DMS53 (cell line): Measurements from ENCODE around the gene FHOD3.
"Not testable (repeated sequence)": the region's sequence is repeated elsewhere in the genome, so short reads cannot be mapped to it uniquely, and the experiment has no call there.

Experiments
- DNase-seq: peaks from one replicate; lab custom pipeline; 2025; lab: John Stamatoyannopoulos, UW

Gene FHOD3

DNA sequence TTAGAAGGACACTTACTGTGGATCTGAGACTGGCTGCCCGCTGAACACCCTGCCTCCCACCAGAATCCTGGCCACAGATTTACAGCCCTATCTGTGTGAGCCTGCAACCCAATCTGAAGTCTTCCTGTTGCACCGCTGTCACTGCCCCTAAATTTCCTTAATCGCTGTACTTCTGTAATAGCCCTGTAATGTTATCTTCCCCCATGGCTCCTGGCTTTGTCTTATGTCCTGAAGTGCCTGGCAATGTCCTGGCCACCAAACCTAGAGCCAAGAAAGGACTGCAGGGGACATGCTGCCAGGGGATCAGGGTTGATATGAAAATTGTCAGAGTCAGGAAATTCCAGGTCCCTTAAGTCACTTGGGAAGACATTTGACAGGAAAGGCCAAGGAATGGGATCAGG, 52.7 kb downstream of the FHOD3 start:
- no peak for DNase-seq

DNA sequence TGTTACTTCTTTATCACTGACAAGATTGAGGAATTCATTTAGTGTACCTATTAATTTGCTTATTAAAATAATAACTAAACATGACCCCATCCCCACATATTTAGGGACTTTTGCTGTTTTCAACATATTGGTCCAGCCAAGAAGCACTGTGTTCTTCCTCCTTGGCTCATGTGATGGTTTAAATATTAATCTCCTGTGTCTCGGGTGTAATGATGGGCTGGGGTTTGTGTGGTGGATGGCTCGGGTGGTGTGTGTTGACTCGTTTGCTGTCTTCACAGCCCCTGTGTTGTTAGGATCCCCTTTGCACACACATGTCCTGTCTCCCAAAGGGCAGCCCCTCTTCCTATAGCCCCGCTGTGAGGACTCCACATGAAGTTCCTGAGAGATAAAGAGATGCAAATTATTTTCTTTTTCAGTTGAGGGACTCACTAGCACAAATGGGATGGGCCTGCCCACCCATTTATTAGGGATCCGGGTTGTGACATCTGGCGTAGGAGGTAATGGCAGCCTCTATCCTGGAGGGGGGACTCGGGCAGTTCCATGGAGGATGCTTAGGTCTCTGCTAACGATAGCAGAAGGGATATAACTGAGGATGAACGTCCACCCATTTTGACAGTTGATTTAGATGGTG, 53.4 kb downstream of the FHOD3 start:
- DNase-seq: no peak

DNA sequence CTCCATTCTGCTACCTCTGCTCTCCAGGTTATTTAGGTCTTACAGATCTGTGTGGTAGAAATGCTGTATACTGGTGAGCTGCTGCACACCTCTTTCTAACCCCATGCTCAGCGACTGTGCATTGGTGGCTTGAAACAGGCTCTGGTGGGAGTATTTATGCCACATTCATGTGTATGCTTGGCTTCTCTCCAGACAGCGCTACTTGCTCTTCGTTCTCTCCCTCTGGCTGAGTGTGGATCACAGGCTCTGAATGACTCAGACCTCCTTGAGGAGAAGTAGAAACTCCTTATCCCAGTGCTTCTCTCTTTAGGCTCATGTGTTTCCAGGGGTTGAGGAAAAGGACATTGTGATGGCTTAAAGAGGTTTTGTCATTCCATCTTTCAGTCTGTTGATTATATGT, 54.9 kb downstream of the FHOD3 start:
- no peak for DNase-seq

DNA sequence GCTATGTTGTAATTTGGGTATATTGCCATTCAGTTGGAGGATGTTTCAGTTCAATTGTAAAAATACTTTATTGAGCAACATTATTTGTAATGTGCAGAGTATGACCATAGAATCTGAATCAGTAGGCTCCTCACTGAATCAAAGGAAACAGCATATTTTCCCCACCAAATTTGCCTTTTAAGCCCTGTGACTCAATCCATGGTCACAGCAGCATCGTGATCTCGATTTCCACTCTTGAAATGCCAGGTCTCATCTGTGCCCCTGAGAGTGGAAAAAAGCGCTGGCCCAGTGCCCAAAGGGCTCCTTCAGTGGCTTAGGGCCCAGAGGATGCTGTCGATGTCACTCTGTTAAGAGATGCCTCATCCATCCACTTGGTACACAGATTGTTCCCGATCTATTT, 57.5 kb downstream of the FHOD3 start:
- no peak for DNase-seq

DNA sequence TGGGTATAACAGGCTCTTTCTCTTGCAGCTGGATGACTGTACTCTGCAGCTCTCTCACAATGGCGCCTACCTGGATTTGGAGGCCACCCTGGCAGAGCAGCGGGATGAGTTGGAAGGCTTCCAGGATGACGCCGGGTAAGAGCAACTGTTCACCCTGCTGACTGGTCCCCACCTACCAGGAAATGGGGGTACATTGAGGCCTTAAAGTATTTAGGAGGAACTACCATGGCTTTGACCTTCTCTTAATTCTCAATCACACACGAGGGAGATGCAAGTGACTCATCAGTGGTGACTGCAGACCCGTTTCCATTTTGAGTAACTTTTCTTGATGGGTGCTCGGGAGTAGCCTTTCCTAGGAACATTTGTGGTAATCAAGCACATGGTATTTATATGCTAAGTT, 58.0 kb downstream of the FHOD3 start:
- DNase-seq: no peak

DNA sequence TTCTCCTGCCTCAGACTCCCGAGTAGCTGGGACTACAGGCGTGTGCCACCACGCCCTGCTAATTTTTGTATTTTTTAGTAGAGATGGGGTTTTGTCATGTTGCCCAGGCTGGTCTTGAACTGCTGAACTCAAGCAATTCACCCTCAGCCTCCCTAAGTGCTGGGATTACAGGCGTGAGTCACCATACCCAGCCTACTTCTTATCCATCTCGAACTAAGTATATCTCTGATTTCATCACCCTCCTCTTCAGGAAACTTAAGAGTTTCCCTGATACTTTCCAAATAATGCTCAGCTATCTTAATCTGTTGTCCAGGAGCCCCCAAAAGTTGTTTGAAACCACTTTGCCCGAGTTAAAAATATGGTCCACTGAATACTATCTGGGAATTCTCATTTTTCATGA, 59.2 kb downstream of the FHOD3 start:
- DNase-seq: not testable (repeated sequence)

DNA sequence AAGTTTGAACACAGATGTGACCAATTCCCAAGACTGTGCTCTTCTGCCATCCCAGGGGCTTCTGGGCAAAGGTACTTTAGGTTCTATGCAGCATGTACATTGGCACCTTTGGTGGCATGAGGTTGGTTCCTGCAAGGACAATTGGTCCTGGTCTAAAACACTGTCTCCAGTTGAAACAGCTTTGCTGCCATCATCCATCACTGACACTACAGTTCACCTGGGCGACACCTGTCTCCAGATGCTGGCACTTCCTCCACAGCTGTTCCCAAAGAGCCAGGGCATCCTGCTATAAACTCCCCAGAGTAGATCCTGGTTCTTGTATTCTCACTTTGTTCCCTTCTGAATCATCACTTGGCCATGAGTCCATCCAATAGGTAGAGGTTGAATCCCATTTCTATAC, 60.6 kb downstream of the FHOD3 start:
- no peak for DNase-seq

DNA sequence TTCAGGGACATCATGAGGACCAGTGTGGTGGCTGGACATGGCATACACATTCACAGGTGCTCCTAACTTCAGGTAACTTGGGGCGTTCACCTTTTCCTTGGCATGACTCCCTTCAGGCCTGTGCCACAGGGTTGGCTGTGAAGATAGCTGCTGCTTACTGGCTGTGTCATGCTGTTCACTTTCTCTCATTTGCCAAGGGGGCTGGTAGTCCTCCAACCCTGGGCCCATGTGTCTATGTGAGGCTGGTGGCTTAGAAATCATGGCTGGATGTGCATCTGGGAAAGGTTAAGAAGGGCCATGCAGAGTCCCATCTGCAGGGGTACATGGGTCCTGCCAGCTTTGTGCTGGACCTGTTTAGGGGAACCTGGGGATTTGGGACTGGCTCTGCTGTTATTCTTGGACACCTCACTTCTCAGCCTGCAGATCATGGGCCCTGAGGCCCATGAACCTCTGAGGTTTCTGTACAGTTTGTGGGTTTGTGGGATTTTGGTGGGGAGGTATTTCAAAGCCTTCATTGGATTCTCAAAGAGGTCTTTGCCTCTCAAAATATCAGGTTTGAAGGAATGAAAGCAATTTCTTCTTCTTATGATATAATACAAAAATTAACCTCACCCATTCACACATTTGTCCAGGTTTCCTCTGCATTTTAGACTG, 62.9 kb downstream of the FHOD3 start:
- no peak for DNase-seq

DNA sequence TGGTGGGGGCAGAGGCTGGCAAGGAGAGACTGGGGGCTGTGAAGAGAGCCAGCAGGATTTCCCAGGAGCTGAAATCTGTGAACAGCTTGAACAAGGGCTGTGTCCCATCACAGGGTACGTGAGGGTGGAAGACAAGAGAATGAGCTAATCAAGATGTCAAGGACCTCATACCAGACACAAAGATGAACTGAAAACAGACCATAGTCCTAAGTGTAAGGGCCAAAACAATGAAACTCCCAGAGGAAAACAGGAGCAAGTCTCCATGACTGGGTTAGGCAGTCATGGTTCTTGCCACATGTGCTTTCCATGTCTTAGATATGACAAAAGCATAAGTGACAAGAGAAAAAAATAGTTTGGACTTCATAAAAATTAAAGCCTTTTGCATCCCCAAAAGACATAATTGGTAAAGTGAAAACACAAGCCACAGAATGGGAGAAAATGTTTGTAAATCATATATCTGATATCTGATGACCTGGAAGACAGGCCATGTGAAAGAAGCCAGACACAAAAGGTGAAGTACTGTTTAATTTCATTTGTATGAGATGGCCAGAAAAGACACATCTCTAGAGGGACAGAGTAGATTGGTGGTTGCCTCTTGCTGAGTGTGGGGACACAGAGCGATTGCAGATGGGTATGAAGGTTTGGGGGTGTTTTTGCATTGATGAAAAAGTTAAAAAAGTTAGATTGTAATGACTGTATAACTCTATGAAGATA, 67.6 kb downstream of the FHOD3 start:
- DNase-seq: no peak

DNA sequence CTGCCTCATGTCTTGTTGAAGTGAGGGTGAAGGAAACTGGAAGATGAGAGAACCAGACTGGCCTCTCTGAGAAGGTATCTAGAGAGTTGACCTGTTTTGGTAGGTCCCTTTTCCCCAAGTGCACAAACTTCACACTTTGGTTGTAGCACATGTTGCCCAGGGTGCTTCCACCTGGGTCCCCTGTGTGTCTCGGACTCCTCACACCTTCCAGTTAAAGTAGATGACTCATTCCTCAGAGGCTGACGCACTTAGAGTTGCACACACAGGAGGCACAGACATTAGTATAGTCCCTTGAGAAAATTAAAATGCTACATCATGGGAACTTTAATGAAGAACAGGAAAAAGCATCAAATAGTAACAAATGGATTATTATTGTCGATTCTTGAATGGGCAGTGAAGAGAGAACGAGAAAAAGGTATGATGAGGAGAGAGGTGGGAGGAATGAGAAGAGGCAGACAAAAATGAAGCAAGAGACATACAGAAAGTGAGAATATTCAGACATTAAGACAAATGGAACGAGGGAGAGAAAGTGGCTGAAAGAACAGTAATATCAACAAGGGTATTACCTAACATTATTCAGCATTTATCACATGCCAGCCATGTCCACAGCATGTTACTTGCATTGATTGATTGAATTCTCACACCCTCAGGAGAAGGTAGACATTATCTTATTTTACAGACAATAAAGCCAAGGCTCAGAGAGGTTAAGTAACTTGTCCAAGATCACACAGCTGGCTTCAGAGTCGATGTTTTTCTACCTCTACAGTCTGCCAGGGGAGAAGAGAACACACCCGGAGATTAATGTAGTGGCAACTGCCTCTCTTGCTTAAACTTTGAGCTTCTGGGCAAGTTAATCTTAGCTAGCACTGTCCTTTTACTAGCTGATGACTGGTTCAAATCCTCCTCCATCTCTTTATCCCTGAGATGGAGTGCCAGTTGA, 68.6 kb downstream of the FHOD3 start:
- no peak for DNase-seq

DNA sequence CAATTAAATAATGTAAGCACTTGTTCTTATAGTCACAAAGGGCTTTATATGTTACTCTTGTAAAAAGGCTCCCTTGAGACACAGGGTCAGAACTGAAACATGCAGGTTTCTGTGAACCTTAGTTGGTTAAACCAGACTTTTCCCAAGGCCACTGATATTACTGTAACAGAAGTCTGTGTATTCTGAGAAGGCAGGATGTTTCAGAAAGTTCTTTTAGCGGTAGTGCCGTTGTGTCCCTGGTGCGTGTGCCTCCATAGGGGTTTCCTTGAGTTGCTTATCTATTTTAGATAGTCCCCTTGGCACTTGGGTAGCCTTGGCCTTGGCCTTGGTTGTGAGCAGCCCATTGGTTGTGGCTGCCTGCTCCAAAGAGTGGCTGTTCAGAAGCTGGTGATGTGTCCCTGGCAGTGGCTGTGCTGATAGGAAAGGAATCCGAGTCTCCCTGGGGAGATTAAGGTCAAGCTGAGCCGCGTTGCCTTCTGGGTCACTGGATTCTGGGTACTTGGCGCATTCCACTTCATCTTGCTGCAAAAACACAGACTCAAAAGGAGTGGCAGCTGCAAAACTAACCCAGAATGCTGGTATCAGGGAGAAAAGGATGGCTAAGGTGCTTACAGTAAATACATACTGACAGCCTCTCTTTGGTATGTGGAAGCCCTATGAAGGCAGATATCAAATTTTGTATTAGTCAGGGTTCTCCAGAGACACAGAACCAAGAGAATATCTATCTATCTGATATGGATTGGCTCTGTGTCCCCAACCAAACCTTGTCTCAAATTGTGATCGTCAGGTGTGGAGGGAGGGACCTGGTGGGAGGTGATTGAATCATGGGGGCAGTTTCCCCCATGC, 69.7 kb downstream of the FHOD3 start:
- no peak for DNase-seq

DNA sequence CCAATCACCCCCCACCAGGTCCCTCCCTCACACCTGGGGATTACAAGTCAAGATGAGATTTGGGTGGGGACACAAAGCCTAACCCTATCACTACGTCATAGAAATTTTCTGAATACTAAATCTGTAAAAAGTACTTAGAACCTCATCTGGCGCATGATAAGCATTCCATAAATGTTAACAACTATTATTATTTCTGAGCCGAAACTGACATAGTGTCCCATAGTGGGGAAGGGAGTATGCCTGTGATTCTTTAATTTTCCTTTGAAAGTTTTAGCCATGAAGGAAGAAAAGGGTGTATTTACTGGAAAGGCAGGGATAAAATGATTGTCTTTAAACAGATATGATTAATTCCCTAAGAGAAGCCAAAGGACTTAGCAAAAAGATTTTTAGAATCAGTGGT, 71.4 kb downstream of the FHOD3 start:
- DNase-seq: no peak

DNA sequence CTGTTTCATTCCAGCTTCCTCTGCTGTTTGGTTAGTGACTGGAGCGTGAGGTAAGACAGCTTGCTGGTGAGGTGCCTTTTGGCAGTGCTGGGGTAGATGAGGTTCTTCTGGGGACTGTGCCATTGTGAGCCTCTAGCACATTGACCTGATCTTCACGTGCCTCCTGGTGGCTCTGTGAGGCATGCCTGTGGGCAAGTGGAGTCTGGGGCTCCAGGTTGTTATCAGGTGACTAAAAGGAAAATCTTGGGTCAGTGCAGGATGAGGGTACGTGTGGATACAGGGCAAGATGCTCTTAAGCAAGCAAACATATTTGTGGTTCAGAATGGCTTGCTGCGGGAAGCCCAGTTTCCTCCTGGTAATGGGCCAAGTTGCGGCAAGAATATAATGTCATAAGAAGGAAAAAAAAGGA, 75.4 kb downstream of the FHOD3 start:
- DNase-seq: no peak

DNA sequence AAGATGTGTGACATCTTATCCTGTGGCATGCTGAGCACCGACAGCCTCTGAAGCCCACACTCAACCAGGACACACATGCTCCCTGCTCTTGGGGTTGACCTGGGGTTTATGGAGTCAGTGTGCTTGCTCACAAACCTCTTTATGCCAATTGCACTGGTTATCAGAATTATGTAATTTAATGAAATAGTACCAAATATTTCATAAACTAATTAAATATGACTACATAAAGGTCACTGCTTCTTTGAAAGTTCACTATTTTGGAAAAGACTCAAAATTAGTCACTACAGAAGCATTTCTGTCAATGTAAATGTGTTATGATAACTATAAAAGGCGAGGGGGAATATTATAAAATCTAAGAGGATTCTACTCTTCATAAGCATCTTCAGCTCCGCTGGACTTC, 76.7 kb downstream of the FHOD3 start:
- DNase-seq: no peak

DNA sequence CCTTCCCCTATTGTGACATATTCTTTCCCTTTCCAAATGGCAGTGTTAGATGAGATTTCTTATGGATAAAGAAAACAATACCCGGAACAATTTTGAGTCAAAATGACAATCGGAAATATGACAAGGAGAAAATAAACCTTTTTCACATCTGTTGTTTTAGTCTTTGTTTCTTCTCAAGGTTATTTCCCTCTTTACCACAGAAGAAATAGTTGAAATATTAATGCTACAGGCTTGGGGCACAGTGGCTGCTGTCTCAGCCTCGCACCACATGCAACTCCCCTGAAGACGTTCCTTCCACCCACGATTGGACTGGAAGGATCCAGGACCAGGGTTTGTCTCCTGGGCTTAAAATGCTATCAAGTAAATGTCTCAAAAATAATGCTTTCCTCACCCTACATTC, 77.6 kb downstream of the FHOD3 start:
- no peak for DNase-seq

DNA sequence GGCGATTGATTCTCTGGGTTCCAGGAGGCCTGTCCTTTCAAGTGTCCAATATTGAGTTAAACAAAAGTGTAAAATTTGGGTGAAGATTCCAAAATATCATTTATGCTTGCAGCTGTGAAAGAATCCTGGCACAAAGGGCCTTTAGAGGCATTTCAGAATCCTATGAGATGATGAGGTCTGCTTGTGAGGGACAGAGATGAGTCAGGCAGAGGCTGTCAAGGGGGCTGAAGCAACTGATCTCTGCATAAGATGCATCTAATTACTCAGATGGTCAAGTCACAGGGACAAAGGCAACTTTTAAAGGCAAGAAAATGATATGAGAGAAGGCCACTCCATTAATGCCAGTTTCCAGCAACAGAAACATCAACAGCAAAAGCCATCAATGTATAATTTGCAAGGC, 78.8 kb downstream of the FHOD3 start:
- DNase-seq: no peak

DNA sequence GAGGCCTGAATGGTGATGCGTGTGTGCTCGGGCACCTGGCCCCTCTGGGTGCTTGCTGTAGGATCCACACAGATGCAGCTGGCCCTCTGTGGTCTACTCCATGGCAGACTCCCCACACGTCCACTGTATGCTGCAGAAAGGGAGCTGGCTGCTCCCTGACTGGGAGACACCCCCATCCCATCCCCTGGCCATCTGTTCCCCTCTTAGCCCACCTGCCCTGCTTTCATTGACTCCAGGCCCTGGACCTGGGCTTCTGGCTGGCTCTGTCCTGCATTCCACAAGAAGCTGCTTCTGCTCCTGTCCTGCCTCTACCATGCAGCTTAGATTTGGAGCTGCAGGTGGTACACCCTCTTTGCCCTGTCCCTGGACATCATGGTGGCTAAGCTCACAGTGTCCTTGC, 80.1 kb downstream of the FHOD3 start:
- DNase-seq: no peak

DNA sequence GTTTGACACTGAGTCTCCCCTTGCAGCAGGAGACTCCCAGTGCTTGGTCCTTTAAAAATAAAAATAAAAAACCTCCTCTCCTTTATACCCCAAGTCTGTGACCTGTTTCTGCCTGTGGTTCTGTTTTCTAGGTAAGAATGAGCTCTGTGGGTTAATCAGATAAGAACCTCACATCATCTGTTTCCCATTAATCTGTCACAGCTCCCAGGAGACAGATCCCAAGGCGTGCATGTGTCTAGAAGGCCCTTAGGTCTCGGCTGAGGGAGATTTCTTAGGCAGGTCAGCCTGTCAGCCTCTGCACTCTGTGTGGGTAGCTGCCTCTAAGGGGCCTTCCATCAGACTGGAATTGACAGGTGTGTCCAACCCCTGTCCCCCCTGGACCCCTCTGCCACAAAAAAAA, 80.7 kb downstream of the FHOD3 start:
- no peak for DNase-seq

DNA sequence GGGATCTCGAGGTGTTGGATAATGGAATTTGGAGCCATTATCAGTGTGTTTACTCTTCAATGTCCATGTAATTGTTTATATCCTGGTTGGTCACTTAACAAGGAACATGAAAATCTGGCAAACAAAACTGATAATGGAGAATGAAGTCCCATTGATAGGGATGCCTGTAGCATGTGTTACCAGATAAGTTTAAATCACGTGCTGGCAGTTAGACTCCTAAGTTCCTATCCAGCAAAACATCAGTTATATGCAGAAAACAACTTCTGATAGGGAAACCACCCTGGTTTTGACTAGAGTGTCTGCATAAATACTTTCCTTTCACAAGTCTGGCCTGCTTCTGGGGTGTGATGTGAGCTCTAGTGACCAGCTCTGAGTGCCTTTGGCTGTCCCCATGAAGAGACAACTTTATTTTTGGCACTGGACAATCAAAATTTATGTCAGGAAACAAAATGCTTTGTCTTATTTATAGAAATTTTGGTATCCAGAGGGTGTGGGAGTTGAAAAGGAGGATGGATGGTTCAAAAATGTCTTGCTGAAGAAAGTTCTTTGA, 82.0 kb downstream of the FHOD3 start:
- no peak for DNase-seq

DNA sequence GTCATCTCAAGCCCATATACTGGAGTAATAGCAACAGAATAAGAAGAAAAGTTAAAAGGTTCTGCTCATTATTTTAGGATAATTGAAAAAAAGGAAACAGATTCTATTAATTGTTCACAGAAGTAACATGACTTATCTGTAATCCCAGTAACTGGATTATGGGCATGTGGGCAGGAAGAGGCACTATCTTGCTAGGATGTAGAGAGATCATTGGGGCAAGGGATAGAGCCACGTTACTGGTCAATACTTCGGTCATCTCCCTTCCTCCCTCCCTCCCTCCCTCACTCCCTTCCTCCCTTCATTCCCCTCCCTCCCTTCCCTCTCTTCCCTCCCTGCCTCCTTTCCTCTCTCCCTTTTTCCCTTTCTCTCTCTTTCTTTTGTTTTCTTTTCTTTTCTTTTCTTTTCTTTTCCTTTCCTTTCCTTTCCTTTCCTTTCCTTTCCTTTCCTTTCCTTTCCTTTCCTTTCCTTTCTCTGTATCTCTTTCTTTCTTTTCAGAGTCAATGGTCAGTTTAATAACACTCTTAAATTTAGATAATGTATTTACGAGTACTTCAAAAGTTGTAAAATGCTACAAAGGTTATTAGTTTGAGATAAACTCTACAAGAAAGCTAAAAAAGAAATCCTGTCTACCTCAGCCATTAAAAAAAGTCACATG, 82.8 kb downstream of the FHOD3 start:
- DNase-seq: no peak

DNA sequence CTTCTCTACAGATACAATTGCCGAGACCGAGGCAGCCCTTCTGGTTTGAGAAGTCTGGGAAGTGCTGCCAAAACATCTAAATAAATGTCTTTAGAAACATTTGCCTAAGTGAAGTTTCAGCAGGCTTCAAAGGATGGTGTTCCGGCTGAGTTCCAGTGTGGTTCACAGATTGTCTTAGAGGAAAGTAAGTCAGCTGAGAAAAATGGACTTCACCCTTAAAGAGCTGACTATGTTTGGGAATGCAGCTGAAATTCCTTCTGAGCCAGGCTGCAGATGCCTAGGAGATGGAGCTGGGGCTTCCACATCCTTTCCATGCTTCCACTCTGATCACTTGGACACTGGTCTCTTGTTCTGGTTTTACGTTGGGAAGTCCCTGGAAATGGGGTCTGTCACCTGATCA, 83.6 kb downstream of the FHOD3 start:
- DNase-seq: no peak
